ENCODE measurements around the gene ZNF25. TPM values are rescaled to one million over a fixed set of nuclear protein-coding genes. Genes with fewer than 3 reads are reported as not detected.

ZNF25 gene
- total RNA-seq, 2 experiments from 2014 or later, result 6.3 to 7.1 TPM

DNA sequence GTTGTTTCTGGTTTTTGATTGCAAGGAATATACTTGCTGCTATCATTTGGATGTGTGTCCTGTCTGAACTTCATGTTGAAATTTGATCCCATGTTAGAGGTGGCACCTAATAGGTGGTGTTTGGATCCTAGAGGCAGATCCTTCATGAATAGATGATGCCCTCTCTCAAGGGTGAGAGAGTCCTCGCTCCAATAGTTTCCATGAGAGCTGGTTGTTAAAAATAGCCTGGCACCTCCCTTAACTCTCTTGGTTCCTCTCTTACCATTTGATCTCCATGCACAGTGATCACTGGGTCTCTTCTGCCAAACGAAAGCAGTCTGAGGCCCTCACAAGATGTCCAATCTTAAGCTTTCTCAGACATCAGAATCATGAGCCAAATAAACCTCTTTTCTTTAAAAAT lies 70.1 kb downstream of the ZNF25 start:
- DNase-seq (no peak), ATAC-seq (no peak)
- no peaks in the 10 kb centered on the region for H3K4me1 Mint-ChIP-seq
- CTCF ChIA-PET, result no interaction called here
- no peaks in the 10 kb centered on the region for H3K27me3 Mint-ChIP-seq
- no peaks in the 10 kb centered on the region for H3K36me3 Mint-ChIP-seq
- H3K9me3 Mint-ChIP-seq (ENCODE audit: low read depth), result peaks cover 7% of the 10 kb centered on the region
- H3K4me3 Mint-ChIP-seq, result no peak overlapping the region
- no peak overlapping the region for H3K27ac Mint-ChIP-seq

Other genes with a start within 250 kb of the ZNF25 start
- gene ZNF248, start 119.0 kb downstream of the ZNF25 start, total RNA-seq, result 1 to 10 TPM; 7.4 to 8.7 TPM
- 10 to 100 TPM; 21.4 to 27.1 TPM for gene ZNF33A, start 34.0 kb upstream of the ZNF25 start, total RNA-seq
- 10 to 100 TPM; 18.9 to 22.1 TPM for gene ZNF37A, start 117.7 kb upstream of the ZNF25 start, total RNA-seq

Data from activated CD8-positive, alpha-beta memory T cell treated with anti-CD3 and anti-CD28 coated beads, Interleukin-2, amount 10 ng/mL, durations not matched to agents 7 days and 5 days (primary cell).